Fibroblast of pulmonary artery (primary cell): ENCODE data around the gene GOLGA7B.

ENCODE experiments used
- DNase-seq: peaks from one replicate; pipeline ENCODE4 v3.0.0-alpha.2; 2010; ENCODE audit warnings: low read depth
- H3K4me3 ChIP-seq: replicated peaks from 2 replicates; pipeline ENCODE4 v1.5.1; 2011; ENCODE audit warnings: low read depth, mild to moderate bottlenecking, control low read depth, low read length, moderate library complexity
- CTCF ChIP-seq: IDR thresholded peaks from 2 replicates; pipeline ENCODE4 v1.5.1; 2011; ENCODE audit warnings: mild to moderate bottlenecking, control low read depth, low read length, inconsistent platforms; ENCODE audit errors: missing control alignments

Gene GOLGA7B

GRCh38 chr10:97915346-97916131 lies 65.9 kb downstream of the GOLGA7B start:
- DNase-seq: no peak
- no peak overlapping the region for H3K4me3 ChIP-seq
- TF ChIP-seq CTCF: no peak

- TF ChIP-seq CTCF: no peak
Observed at GRCh38 chr10:97916586-97916985, 66.9 kb downstream of the GOLGA7B start.

GRCh38 chr10:97919012-97919411 lies 69.4 kb downstream of the GOLGA7B start:
- TF ChIP-seq CTCF: no peak
- DNase-seq: peak; percentile 10
- H3K4me3 ChIP-seq: no peak overlapping the region

More at GRCh38 chr10:97916586-97916985, 66.9 kb downstream of the GOLGA7B start:
- DNase-seq: peak; percentile 8
- no peak overlapping the region for H3K4me3 ChIP-seq

- TF ChIP-seq CTCF: no peak
- H3K4me3 ChIP-seq: no peak overlapping the region
- DNase-seq: no peak
Observed at GRCh38 chr10:97920865-97921264, 71.2 kb downstream of the GOLGA7B start.
